GM23338 (cell line): ENCODE measurements around the gene EIF1B.

Experiments
- CTCF ChIP-seq, 2 experiments: fragments of 200-600 bp in 1 of 2; sonication (generic) in 1 of 2; conservative IDR thresholded peaks; 2 replicates each; pipeline versions ENCODE4 v1.5.1 to v1.6.1; 2016 to 2017; ENCODE audit warnings: antibody characterized with exemption in 2 of 2, low read depth in 2 of 2, mild to moderate bottlenecking in 2 of 2, moderate library complexity in 1 of 2
- EZH2 ChIP-seq: fragments of 200-600 bp; sonication (generic); IDR thresholded peaks from one replicate; pipeline ENCODE4 v1.8.0; 2017; ENCODE audit warnings: antibody characterized with exemption, mild to moderate bottlenecking, low read depth; ENCODE audit not compliant: unreplicated experiment
- EZH2phosphoT487 ChIP-seq: fragments of 200-600 bp; sonication (generic); IDR thresholded peaks from one replicate; pipeline ENCODE4 v1.8.1; 2018; ENCODE audit warnings: antibody characterized with exemption; ENCODE audit not compliant: unreplicated experiment
- POLR2AphosphoS5 ChIP-seq: IDR thresholded peaks from 2 replicates; pipeline ENCODE4 v1.6.1; 2016; ENCODE audit warnings: antibody characterized with exemption, low read depth
- STAT1 ChIP-seq: IDR thresholded peaks from one replicate; pipeline ENCODE4 v1.6.1; 2016; ENCODE audit warnings: antibody characterized with exemption; ENCODE audit not compliant: unreplicated experiment
- ZNF462 ChIP-seq: fragments of 250-450 bp; sonication (Bioruptor Pico); IDR thresholded peaks from 2 replicates; pipeline ENCODE4 v1.5.0; 2020; ENCODE audit warnings: mild to moderate bottlenecking, moderate library complexity

DNA sequence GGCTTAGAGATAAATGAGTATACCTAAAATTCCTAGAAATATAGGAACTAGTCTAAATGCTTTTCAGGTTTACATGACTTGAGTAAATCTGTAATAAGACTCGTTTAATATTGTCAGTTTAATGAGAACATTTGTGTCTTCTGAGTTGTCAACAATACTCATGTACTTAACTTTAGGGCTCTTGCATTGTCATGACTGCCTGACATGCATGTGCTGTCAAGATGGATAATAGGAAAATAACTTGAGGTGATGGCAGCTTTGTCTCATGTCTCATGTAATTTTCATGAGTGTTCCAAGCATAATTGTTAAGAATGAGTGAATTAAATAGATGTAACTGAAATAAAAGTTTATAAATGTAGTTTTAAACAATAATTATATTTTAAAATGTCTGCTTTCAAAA lies 45.1 kb upstream of the EIF1B start:
- TF ChIP-seq CTCF (conservative IDR thresholded peaks at IDR 0.05; ENCODE audit: low read depth in 2 of 2) (no peak), EZH2 (no peak), POLR2AphosphoS5 (no peak), ZNF462 (CRISPR knock-in tag) (no peak), STAT1 (no peak), EZH2phosphoT487 (no peak)
